ENCODE measurements around the gene HHATL. TPM values are rescaled to one million over a fixed set of nuclear protein-coding genes. Genes with fewer than 3 reads are reported as not detected.
A peak's percentile ranks its signal among the peaks of the same experiment; 100 is the strongest.
"Not testable (repeated sequence)": the region's sequence is repeated elsewhere in the genome, so short reads cannot be mapped to it uniquely, and the experiment has no call there.

HHATL gene
- total RNA-seq, 1 experiment from 2014 or later: not detected

GRCh38 chr3:42723219-42723618, 20.6 kb upstream of the HHATL start:
- no peaks in the 10 kb centered on the region for H3K9me3 ChIP-seq
- DNase-seq: no peak
- H3K27me3 ChIP-seq: no peaks in the 10 kb centered on the region
- no peaks in the 10 kb centered on the region for H3K36me3 ChIP-seq
- no peak overlapping the region for H3K4me3 ChIP-seq

- not testable (repeated sequence) for H3K36me3 ChIP-seq, H3K4me3 ChIP-seq, H3K9me3 ChIP-seq, H3K27me3 ChIP-seq, DNase-seq
These were observed 19.8 kb upstream of the HHATL start for GRCh38 chr3:42722442-42722841.

- DNase-seq: peak; percentile 39
- no peaks in the 10 kb centered on the region for H3K36me3 ChIP-seq
- H3K9me3 ChIP-seq: no peaks in the 10 kb centered on the region
- no peaks in the 10 kb centered on the region for H3K27me3 ChIP-seq
- H3K4me3 ChIP-seq: no peak overlapping the region
These were observed 19.1 kb upstream of the HHATL start for GRCh38 chr3:42721690-42722089.

GRCh38 chr3:42720126-42720525, 17.5 kb upstream of the HHATL start:
- no peaks in the 10 kb centered on the region for H3K27me3 ChIP-seq
- no peaks in the 10 kb centered on the region for H3K36me3 ChIP-seq
- no peak overlapping the region for H3K4me3 ChIP-seq
- no peak for DNase-seq
- H3K9me3 ChIP-seq: no peaks in the 10 kb centered on the region

- Histone ChIP-seq H3K27me3 (no peaks in the 10 kb centered on the region), H3K9me3 (no peaks in the 10 kb centered on the region), H3K36me3 (no peaks in the 10 kb centered on the region), H3K4me3 (no peak overlapping the region)
- no peak for DNase-seq
These were observed 16.4 kb upstream of the HHATL start for GRCh38 chr3:42719002-42719401.

- H3K36me3 ChIP-seq: no peaks in the 10 kb centered on the region
- DNase-seq: no peak
- no peaks in the 10 kb centered on the region for H3K9me3 ChIP-seq
- no peak overlapping the region for H3K4me3 ChIP-seq
- H3K27me3 ChIP-seq: no peaks in the 10 kb centered on the region
These were observed 15.7 kb upstream of the HHATL start for GRCh38 chr3:42718338-42718737.

- no peaks in the 10 kb centered on the region for H3K9me3 ChIP-seq
- DNase-seq: no peak
- no peak overlapping the region for H3K4me3 ChIP-seq
These were observed 14.7 kb upstream of the HHATL start for GRCh38 chr3:42717306-42717705.

GRCh38 chr3:42714171-42714852, 11.7 kb upstream of the HHATL start:
- no peaks in the 10 kb centered on the region for H3K9me3 ChIP-seq
- no peak for DNase-seq
- H3K36me3 ChIP-seq: no peaks in the 10 kb centered on the region
- no peak overlapping the region for H3K4me3 ChIP-seq
- no peaks in the 10 kb centered on the region for H3K27me3 ChIP-seq

More at GRCh38 chr3:42717306-42717705, 14.7 kb upstream of the HHATL start:
- H3K27me3 ChIP-seq: no peaks in the 10 kb centered on the region
- no peaks in the 10 kb centered on the region for H3K36me3 ChIP-seq

GRCh38 chr3:42713747-42714146, 11.1 kb upstream of the HHATL start:
- Histone ChIP-seq H3K36me3 (no peaks in the 10 kb centered on the region), H3K27me3 (no peaks in the 10 kb centered on the region), H3K9me3 (no peaks in the 10 kb centered on the region), H3K4me3 (no peak overlapping the region)
- no peak for DNase-seq

- H3K9me3 ChIP-seq: no peaks in the 10 kb centered on the region
- no peak overlapping the region for H3K4me3 ChIP-seq
- no peaks in the 10 kb centered on the region for H3K27me3 ChIP-seq
- DNase-seq: no peak
- H3K36me3 ChIP-seq: no peaks in the 10 kb centered on the region
These were observed 10.2 kb upstream of the HHATL start for GRCh38 chr3:42712688-42713372.

- no peaks in the 10 kb centered on the region for H3K36me3 ChIP-seq
- H3K27me3 ChIP-seq: no peaks in the 10 kb centered on the region
- no peaks in the 10 kb centered on the region for H3K9me3 ChIP-seq
- H3K4me3 ChIP-seq: no peak overlapping the region
- DNase-seq: no peak
These were observed 9.7 kb upstream of the HHATL start for GRCh38 chr3:42712344-42712648.

- no peak for DNase-seq
These were observed 9.1 kb upstream of the HHATL start for GRCh38 chr3:42711491-42712343.

GRCh38 chr3:42710323-42711021, 7.9 kb upstream of the HHATL start:
- Histone ChIP-seq H3K4me3 (no peak overlapping the region), H3K36me3 (no peaks in the 10 kb centered on the region), H3K9me3 (no peaks in the 10 kb centered on the region), H3K27me3 (no peaks in the 10 kb centered on the region)
- DNase-seq: no peak

More at GRCh38 chr3:42711491-42712343, 9.1 kb upstream of the HHATL start:
- H3K27me3 ChIP-seq: no peaks in the 10 kb centered on the region
- no peaks in the 10 kb centered on the region for H3K36me3 ChIP-seq
- H3K9me3 ChIP-seq: no peaks in the 10 kb centered on the region
- H3K4me3 ChIP-seq: no peak overlapping the region

- DNase-seq: no peak
- Histone ChIP-seq H3K4me3 (no peak overlapping the region), H3K9me3 (no peaks in the 10 kb centered on the region), H3K27me3 (no peaks in the 10 kb centered on the region), H3K36me3 (no peaks in the 10 kb centered on the region)
These were observed 7.0 kb upstream of the HHATL start for GRCh38 chr3:42709621-42710020.

GRCh38 chr3:42708611-42709151, 6.1 kb upstream of the HHATL start:
- no peaks in the 10 kb centered on the region for H3K9me3 ChIP-seq
- no peak overlapping the region for H3K4me3 ChIP-seq
- H3K36me3 ChIP-seq: no peaks in the 10 kb centered on the region
- no peak for DNase-seq
- H3K27me3 ChIP-seq: no peaks in the 10 kb centered on the region

GRCh38 chr3:42707620-42708355, 5.2 kb upstream of the HHATL start:
- DNase-seq: no peak
- H3K36me3 ChIP-seq: no peaks in the 10 kb centered on the region
- H3K27me3 ChIP-seq: no peaks in the 10 kb centered on the region
- no peak overlapping the region for H3K4me3 ChIP-seq
- no peaks in the 10 kb centered on the region for H3K9me3 ChIP-seq
